H54 (cell line): ENCODE measurements around the gene WDPCP.

Experiments
- DNase-seq: peaks from one replicate; pipeline ENCODE4 v3.0.0; 2011; ENCODE audit warnings: low spot score, mixed read lengths; ENCODE audit not compliant: insufficient read length
- FAIRE-seq: peaks from 3 replicates; lab custom pipeline; 2011; peaks lifted over from hg19 to GRCh38; lab: Jason Lieb, UNC
- POLR2A ChIP-seq: IDR thresholded peaks from 2 replicates; pipeline ENCODE4 v1.6.1; 2011; ENCODE audit warnings: low read depth, mild to moderate bottlenecking, low read length

The WDPCP gene

GRCh38 chr2:63604666-63605065, 16.4 kb upstream of the WDPCP start:
- FAIRE-seq (no peak), DNase-seq (no peak)

GRCh38 chr2:63600881-63601460, 12.7 kb upstream of the WDPCP start:
- TF ChIP-seq POLR2A: no peak
- peak; percentile 23 for FAIRE-seq
- DNase-seq: no peak

More at GRCh38 chr2:63604666-63605065, 16.4 kb upstream of the WDPCP start:
- TF ChIP-seq POLR2A: no peak

GRCh38 chr2:63598981-63599380, 10.7 kb upstream of the WDPCP start:
- DNase-seq (no peak), FAIRE-seq (no peak)
- TF ChIP-seq POLR2A: no peak

- TF ChIP-seq POLR2A: no peak
- FAIRE-seq (no peak), DNase-seq (no peak)
Measured at GRCh38 chr2:63596401-63596883, 8.2 kb upstream of the WDPCP start.

GRCh38 chr2:63594660-63595059, 6.4 kb upstream of the WDPCP start:
- no peak for TF ChIP-seq POLR2A
- DNase-seq (no peak), FAIRE-seq (no peak)

GRCh38 chr2:63591566-63592175, 3.4 kb upstream of the WDPCP start:
- DNase-seq (no peak), FAIRE-seq (no peak)
- no peak for TF ChIP-seq POLR2A

- FAIRE-seq (no peak), DNase-seq (no peak)
- TF ChIP-seq POLR2A: no peak
Measured at GRCh38 chr2:63590626-63591408, 2.5 kb upstream of the WDPCP start.

GRCh38 chr2:63589148-63589958, 1.1 kb upstream of the WDPCP start:
- FAIRE-seq: no peak
- no peak for DNase-seq
- no peak for TF ChIP-seq POLR2A

- DNase-seq: no peak
Measured at GRCh38 chr2:63587814-63588384, 378 bp downstream of the WDPCP start.

GRCh38 chr2:63582873-63583272, 5.4 kb downstream of the WDPCP start:
- FAIRE-seq: no peak
- DNase-seq: no peak
- no peak for TF ChIP-seq POLR2A

More at GRCh38 chr2:63587814-63588384, 378 bp downstream of the WDPCP start:
- no peak for TF ChIP-seq POLR2A
- FAIRE-seq: no peak

- FAIRE-seq: no peak
Measured at GRCh38 chr2:63581298-63581961, 6.8 kb downstream of the WDPCP start.

GRCh38 chr2:63580651-63581297, 7.5 kb downstream of the WDPCP start:
- TF ChIP-seq POLR2A: no peak
- FAIRE-seq: no peak

More at GRCh38 chr2:63581298-63581961, 6.8 kb downstream of the WDPCP start:
- no peak for TF ChIP-seq POLR2A
- DNase-seq: no peak

More at GRCh38 chr2:63580651-63581297, 7.5 kb downstream of the WDPCP start:
- no peak for DNase-seq
